Measurements from ENCODE around the gene CD300C. TPM values are rescaled to one million over a fixed set of nuclear protein-coding genes. Genes with fewer than 3 reads are reported as not detected.

CD300C gene
- total and polyA plus RNA-seq, 2 donors (not counting 1 experiment from before 2014, with no cell fraction given), result 0.72 to 0.74 TPM

DNA sequence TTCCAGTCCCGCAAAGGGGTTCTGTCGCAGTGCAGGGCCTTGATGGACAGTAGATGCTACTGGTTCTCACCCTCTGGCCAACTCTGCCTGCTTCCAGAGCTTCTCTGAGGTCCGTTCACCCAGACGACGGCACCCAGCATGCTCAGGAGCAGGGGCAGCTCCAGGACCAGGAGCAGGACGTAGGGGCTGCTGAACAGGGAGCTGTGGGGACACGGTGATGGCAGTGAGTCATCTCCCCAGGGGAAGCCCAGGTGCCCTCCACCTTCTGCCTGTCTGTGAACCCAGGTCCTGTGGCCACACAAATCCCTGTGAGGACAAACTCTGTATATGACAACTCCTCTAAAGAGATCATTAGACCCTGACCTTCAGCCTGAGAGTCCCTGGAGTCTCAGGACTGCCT is 3.4 kb upstream of the CD300C start:
- H3K27me3 Mint-ChIP-seq, result peaks cover 12% of the 10 kb centered on the region
- Histone ChIP-seq H3K4me3 (ENCODE audit: control extremely low read depth in 1 of 5, extremely low read depth in 1 of 5, insufficient read depth in 1 of 5, low read depth in 2 of 5, low read length in 4 of 5) (no peak overlapping the region), H3K4me2 (replicated peaks; ENCODE audit: low read depth, low read length, poor library complexity, severe bottlenecking) (no peak overlapping the region), H3K27ac (ENCODE audit: low read length in 2 of 2) (no peak overlapping the region), H3K4me1 (ENCODE audit: control insufficient read depth in 2 of 2, insufficient read depth in 2 of 2, low read length in 2 of 2) (peaks cover 4 to 19% of the 10 kb centered on the region in 2 donors), H3K9me3 (ENCODE audit: control extremely low read depth in 1 of 3, control insufficient read depth in 2 of 3, insufficient read depth in 1 of 3, low read length in 2 of 3) (no peaks in the 10 kb centered on the region), H3K9ac (ENCODE audit: low read length) (no peak overlapping the region), H3K79me2 (ENCODE audit: control insufficient read depth, insufficient read depth, low read length) (no peaks in the 10 kb centered on the region), H3K27me3 (replicated peaks in 1 of 4; ENCODE audit: control extremely low read depth in 1 of 4, control insufficient read depth in 3 of 4, insufficient read depth in 4 of 4, low read length in 3 of 4) (peaks cover 0 to 4% (median 1%) of the 10 kb centered on the region in 4 experiments), H2AFZ (ENCODE audit: insufficient read depth, low read depth, low read length, poor library complexity, severe bottlenecking) (no peak overlapping the region), H4K20me1 (ENCODE audit: control insufficient read depth, insufficient read depth, low read length, poor library complexity, severe bottlenecking) (no peaks in the 10 kb centered on the region), H3K36me3 (replicated peaks in 1 of 2; ENCODE audit: control extremely low read depth in 1 of 2, control insufficient read depth in 1 of 2, extremely low read depth in 1 of 2, insufficient read depth in 2 of 2, low read length in 1 of 2) (no peaks in the 10 kb centered on the region)
- no peaks in the 10 kb centered on the region for H3K9me3 Mint-ChIP-seq (ENCODE audit: insufficient read depth)
- intact Hi-C loops (cut with micrococcal nuclease), result no loop called here
- ChIA-PET CTCF (no interaction called here), POLR2A (no interaction called here)
- DNase-seq (no peak), ATAC-seq (ENCODE audit: low read depth) (no peak)
- 84% methylated on average over 7 of the region's 7 CpGs for WGBS (ENCODE audit: insufficient coverage)
- TF ChIP-seq, protein P1, sequence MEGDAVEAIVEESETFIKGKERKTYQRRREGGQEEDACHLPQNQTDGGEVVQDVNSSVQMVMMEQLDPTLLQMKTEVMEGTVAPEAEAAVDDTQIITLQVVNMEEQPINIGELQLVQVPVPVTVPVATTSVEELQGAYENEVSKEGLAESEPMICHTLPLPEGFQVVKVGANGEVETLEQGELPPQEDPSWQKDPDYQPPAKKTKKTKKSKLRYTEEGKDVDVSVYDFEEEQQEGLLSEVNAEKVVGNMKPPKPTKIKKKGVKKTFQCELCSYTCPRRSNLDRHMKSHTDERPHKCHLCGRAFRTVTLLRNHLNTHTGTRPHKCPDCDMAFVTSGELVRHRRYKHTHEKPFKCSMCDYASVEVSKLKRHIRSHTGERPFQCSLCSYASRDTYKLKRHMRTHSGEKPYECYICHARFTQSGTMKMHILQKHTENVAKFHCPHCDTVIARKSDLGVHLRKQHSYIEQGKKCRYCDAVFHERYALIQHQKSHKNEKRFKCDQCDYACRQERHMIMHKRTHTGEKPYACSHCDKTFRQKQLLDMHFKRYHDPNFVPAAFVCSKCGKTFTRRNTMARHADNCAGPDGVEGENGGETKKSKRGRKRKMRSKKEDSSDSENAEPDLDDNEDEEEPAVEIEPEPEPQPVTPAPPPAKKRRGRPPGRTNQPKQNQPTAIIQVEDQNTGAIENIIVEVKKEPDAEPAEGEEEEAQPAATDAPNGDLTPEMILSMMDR (IDR thresholded peaks at IDR 0.05), result no peak
- TF ChIP-seq EZH2 (IDR thresholded peaks at IDR 0.05; ENCODE audit: borderline replicate concordance, insufficient read depth, low read depth, low read length, poor library complexity, severe bottlenecking), result no peak
- peaks cover 3% of the 10 kb centered on the region for H3K4me1 Mint-ChIP-seq
- H3K4me3 Mint-ChIP-seq, result no peak overlapping the region
- no peak overlapping the region for H3K27ac Mint-ChIP-seq

DNA sequence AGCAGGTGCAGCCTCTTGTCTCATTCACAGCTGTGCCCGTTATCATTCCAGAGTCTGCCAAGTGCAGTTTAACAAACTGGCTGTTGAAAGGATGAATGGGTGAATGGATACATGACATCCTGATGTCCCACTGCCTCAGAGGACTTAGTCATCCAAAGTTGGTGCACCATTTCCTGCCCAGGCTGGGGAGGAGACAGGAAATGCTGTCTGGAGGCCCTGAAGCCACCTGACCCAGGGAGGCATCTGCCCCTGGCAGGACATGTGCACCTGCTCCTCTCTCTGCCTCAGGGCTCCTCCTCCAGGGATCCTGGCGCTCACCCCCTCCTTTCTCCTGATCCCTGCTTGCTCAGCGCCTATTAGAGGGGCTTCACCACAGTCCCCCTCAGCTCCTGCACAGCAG is 1.8 kb upstream of the CD300C start:
- Histone ChIP-seq H3K9me3 (ENCODE audit: control extremely low read depth in 1 of 3, control insufficient read depth in 2 of 3, insufficient read depth in 1 of 3, low read length in 2 of 3) (no peaks in the 10 kb centered on the region), H3K27me3 (replicated peaks in 1 of 4; ENCODE audit: control extremely low read depth in 1 of 4, control insufficient read depth in 3 of 4, insufficient read depth in 4 of 4, low read length in 3 of 4) (peaks cover 0 to 4% (median 1%) of the 10 kb centered on the region in 4 experiments), H4K20me1 (ENCODE audit: control insufficient read depth, insufficient read depth, low read length, poor library complexity, severe bottlenecking) (no peaks in the 10 kb centered on the region), H2AFZ (ENCODE audit: insufficient read depth, low read depth, low read length, poor library complexity, severe bottlenecking) (no peak overlapping the region), H3K36me3 (replicated peaks in 1 of 2; ENCODE audit: control extremely low read depth in 1 of 2, control insufficient read depth in 1 of 2, extremely low read depth in 1 of 2, insufficient read depth in 2 of 2, low read length in 1 of 2) (no peaks in the 10 kb centered on the region), H3K4me2 (replicated peaks; ENCODE audit: low read depth, low read length, poor library complexity, severe bottlenecking) (no peak overlapping the region), H3K79me2 (ENCODE audit: control insufficient read depth, insufficient read depth, low read length) (no peaks in the 10 kb centered on the region), H3K27ac (ENCODE audit: low read length in 2 of 2) (no peak overlapping the region), H3K9ac (ENCODE audit: low read length) (no peak overlapping the region), H3K4me3 (ENCODE audit: control extremely low read depth in 1 of 5, extremely low read depth in 1 of 5, insufficient read depth in 1 of 5, low read depth in 2 of 5, low read length in 4 of 5) (no peak overlapping the region), H3K4me1 (ENCODE audit: control insufficient read depth in 2 of 2, insufficient read depth in 2 of 2, low read length in 2 of 2) (peaks cover 4 to 19% of the 10 kb centered on the region in 2 donors)
- Mint-ChIP-seq H3K9me3 (ENCODE audit: insufficient read depth) (no peaks in the 10 kb centered on the region), H3K4me3 (no peak overlapping the region), H3K27ac (no peak overlapping the region), H3K27me3 (peaks cover 12% of the 10 kb centered on the region), H3K4me1 (peaks cover 3% of the 10 kb centered on the region)
- DNase-seq (no peak), ATAC-seq (ENCODE audit: low read depth) (no peak)
- ChIA-PET POLR2A (no interaction called here), CTCF (no interaction called here)
- 73% methylated on average over 3 of the region's 3 CpGs for WGBS (ENCODE audit: insufficient coverage)
- intact Hi-C loops (cut with micrococcal nuclease), result no loop called here
- no peak for TF ChIP-seq EZH2 (IDR thresholded peaks at IDR 0.05; ENCODE audit: borderline replicate concordance, insufficient read depth, low read depth, low read length, poor library complexity, severe bottlenecking)
- TF ChIP-seq, protein P1 (IDR thresholded peaks at IDR 0.05), result no peak

Data from B cell (primary cell).